HG03432 (cell line): ENCODE data around the gene ASMTL.
"Not testable (repeated sequence)": the region's sequence is repeated elsewhere in the genome, so short reads cannot be mapped to it uniquely, and the experiment has no call there.

Experiments
- ATAC-seq: cut with Tn5 transposase; IDR thresholded peaks from one replicate; pipeline ENCODE4 v1.9.1; 2021; ENCODE audit warnings: mild to moderate bottlenecking, moderate library complexity; ENCODE audit not compliant: unreplicated experiment

The ASMTL gene

DNA sequence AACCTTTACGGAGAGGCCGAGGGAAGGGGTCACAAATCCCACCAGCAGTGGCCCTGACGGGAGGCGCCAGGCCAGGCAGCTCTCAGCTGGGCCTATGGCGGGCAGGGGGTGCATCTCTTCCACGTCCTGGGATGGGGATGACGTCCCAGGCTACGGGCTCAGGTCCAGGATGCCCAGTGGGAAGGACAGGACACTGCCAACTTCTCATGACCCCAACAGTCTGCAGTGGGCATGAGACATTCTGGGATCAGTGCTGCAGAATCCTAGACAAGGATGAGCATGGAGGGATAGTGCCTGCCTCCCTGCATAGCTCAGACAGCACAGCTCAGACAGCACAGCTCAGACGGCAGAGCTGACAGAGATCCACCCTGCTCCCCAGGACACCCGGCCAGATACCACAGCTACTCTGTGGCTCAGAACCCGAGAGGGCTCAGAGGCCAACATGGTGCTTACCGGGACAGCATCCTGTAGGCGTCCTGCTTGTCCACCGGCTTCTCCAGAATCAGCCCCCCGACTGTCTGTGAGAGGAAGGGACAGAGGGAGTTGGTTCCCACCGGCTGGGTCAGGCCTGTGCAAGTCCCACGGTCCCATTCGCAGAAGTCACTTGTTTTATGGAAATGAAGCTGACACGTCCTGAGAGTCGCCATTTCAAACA is 17.3 kb downstream of the ASMTL start:
- no peak for ATAC-seq

DNA sequence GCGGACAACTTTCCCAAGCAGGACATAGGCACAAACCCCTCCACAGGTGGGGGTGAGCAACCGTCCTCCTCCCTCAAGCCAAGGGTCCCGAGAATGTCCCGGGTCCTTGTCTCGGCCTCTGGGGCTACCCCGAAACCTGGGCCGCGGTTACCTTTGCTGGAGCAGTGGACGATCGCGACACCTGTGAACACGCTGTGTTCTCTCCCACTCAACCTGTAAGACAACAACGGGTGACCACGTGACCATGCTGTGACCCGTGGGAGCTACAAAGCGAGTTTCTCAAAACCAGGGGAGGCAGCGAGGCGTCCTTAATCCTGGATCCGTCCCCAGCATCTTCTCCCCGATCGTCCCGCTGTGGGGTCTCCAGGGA is 17.9 kb downstream of the ASMTL start:
- no peak for ATAC-seq

DNA sequence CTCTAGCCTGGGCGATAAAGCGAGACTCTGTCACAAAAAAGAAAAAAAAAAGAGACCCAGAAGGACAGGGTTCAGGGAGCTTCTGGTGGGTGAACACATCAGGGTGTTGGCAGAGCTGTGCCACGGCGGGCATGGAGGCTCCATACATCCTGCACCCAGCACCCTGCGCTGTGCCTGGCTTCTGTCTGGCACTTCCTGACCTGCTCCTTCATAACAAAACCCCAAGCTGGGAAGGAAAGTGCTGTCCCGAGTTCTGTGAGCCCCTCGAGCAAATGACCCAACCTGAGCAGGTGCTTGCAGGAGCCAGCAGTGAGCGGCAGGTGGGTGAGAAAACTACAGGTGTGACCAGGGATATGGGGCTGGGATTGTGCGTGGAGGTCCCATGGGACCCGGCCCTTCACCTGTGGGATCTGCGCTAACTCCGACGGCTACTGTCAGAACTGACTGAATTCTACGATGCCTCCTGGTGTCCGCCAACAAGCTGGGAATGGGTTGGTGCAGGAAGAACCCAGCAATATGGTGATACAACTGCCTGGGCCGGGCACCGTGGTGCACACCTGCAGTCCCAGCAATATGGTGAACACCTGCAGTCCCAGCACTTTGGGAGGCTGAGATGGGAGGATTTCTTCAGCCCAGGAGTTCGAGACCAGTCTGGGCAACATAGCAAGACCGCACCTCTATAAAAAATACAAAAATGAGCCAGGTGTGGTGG is 18.9 kb downstream of the ASMTL start:
- no peak for ATAC-seq

DNA sequence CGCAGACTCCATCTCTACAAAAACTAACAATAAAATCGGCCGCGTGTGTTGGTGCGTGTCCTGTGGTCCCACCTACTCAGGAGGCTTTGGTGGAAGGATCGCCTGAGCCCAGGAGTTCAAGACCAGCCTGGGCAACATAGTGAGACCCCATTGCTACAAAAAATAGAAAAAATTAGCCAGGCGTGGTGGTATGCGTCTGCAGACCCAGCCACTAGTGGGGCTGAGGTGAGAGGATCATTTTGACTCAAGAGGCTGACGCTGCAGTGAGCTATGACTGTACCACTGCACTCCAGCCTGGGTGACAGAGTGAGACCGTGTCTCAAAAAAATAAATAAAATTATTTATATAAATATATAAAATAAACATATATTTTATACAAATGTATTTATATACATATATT is 22.3 kb downstream of the ASMTL start:
- no peak for ATAC-seq

DNA sequence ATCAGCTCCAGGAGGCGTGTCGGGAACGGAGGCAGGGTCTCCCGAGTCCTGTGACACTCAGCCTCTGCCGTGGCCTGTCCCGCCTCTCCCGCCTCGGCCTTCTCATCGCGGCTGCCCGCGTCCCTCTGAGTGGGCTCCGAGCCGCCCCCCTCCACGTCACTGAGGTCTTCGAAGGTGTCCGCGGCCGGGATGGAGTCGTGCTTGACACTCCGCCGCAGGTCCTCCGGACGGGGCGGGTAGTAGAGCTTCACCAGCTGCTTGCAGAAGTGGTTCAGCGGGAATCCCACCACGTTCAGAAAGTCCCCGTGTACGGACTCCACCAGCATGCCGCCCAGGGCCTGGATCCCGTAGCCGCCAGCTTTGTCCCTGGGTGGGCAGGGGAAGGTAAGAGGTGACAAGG is 25.0 kb downstream of the ASMTL start:
- no peak for ATAC-seq

DNA sequence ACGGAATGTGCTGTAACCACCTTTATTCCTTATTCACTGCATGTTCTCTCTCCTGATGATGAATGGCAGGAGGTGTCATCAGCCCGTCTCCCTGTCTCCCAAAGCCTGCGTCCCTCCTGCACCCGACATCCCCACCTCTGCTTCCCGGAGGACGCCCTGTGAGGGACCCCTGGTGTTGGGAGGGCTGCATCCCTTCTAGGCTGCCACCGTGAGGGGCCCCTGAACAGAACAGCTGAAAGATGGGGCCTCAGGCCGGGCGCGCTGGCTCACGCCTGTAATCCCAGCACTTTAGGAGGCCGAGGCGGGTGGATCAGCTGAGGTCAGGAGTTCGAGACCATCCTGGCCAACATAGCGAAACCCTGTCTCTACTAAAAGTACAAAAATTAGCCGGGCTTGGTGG is 26.4 kb downstream of the ASMTL start:
- not testable (repeated sequence) for ATAC-seq

DNA sequence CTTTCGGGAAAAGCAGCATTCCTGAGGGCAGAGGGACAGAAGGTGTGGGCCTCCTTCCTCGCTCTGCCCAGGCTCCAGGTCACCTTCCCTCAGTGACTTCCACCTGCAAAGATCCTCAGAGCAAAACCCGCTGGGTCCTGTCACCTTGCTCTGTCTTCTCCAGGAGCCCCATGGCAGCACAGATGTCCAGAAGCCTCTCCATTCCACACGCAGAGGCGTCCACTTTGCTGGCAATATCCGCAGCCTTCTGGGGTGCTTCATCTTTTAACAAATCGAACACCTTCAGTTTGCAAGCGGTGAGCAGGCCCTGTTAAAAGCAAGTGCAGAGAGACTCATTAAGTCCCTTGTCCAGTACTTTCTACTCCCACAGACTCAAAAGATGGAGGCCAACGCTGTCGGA is 27.3 kb downstream of the ASMTL start:
- ATAC-seq = no peak

DNA sequence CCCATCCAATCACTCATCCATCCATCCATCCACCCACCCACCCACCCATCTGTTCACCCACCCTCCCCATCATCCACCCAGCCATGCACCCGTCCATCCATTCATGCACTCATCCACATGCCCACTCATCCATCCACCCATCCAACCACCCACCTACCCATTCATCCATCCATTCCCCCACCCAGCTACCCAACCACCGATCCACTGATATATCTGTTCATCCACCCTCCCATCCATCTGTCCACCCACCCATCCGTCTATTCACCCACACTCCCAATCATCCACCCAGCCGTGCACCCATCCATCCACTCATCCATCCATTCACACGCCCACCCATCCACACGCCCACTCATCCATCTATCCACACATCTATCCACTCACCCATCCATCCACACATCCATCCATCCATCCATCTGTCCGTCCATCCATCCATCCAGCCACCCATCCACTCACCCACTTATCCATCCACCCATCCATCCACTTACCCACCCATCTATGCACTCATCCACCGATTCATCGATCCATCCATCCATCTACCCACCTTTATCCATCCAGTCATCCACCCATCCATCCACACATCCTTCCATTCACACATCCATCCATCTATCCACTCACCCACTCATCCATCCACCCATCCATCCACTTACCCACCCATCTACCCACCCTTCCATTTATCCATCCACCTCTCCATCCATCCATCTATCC is 28.4 kb downstream of the ASMTL start:
- no peak for ATAC-seq

DNA sequence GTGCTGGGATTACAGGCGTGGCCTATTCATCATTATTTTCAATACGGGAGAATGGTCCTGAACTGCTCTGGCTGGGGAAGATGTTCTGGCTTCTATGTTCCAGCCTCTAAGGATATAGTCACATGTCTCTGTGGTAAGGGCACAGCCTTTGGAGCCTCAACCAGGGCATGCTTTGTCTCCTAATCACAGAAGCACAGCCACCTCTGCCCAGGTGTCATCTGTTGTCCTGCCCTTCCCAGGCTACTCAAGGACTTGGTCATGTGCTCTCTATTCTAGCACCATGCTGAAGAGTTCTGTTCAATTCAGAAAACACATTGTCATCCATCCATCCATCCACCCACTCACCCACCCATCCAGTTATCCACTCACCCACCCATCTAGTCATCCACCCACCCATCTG is 29.5 kb downstream of the ASMTL start:
- no peak for ATAC-seq

DNA sequence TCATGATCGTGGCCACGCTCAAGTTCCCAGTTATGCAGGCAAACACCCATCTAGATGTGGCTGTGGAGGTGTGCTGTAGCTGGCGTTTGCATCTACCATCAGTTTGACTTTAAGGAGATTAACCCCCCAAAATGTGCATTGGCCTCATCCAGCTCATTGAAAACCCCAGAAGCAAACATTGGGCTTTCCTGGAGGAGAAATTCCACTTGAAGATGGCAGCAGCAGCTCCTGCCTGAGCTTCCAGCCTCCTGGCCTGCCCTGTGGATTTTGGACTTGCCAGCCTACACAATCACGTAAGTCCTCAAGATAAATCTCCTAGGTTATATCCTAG is 30.6 kb downstream of the ASMTL start:
- ATAC-seq = no peak

DNA sequence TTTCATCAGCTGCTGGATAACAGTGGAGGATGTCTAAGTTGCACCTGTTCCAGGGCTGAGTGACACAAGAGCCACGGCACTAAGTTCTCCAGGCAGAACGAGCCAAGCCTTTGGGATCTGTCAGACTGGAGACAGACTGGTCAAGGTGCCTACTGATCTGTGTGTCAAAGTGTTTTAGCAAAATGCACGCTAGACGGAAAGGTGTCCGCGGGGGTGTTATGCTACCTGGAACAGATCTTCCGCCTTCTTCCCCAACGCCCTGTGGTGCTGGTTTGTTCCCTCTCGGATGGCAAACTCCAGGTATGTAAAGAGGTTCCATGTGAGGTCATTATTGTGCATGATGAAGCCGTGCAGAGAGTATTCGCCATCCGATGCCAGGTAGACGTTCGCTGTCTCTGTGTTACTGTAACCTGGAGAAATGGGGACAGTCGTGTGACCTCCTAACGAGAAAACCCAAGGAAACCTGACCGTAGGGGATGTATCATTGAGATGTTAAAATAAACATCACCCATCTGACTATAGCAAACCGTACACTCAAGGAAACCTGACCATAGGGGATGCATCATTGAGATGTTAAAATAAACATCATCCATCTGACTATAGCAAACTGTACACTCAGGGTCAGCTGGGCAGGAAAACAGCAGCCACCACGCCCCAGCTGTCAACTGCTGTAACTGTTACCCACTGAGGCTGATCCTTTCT is 31.1 kb downstream of the ASMTL start:
- ATAC-seq = no peak

DNA sequence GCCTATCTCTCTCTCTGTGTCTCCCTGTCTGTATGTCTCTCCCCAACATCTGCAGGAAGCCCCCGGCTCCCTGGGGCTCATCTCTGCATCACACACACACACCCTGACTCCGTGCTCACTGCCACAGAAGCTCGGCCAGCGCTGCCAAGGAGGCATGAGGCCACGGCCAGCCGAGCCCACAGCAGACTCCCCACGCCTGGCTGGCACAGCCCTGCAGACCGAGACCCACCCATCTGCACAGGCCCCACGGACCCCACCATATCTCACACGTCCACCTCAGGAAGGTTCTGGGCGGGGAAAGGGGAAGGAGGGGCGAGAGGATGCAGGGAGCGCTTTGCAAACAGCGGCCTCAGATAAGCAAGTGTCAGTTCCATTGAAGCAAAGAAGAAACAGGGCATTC is 32.3 kb downstream of the ASMTL start:
- ATAC-seq = no peak

DNA sequence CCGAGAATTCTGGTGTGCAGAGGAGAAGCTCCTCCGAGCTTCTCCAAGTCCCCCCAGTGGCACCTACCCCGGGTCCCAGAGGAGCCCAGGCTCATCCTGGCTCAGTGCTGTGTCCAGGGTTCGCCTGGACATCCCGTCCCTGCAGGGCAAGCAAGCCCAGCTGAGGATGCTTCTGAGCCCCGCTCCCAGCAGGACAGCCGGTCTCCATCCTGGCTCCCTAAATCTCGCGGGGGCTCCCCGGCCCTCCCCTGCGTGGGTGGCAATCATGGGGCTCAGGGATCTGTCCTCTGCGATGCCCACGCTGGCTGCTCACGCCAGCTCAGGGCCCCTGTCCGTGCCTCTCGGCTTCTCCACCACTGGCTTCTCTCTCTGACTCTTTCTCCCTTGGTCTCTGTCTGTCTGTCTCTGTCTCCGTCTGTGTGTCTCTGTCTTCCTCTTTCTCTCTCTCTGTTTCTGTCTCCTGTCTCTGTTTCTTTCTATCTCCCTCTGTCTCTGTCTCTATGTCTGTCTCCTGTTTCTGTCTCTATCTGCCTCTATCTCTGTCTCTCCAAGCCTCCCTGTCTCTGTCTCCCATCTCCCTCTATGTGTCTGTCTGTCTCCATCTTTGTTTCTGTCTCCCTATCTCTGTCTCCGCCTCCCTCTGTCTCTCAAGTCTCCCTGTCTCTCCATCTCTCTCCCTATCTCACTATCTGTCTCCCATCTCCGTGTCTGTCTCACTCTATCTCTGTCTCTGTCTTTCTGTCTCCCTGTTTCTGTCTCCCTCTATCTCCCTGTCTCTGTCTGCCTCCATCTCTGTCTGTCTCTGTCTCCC is 33.0 kb downstream of the ASMTL start:
- ATAC-seq = no peak

DNA sequence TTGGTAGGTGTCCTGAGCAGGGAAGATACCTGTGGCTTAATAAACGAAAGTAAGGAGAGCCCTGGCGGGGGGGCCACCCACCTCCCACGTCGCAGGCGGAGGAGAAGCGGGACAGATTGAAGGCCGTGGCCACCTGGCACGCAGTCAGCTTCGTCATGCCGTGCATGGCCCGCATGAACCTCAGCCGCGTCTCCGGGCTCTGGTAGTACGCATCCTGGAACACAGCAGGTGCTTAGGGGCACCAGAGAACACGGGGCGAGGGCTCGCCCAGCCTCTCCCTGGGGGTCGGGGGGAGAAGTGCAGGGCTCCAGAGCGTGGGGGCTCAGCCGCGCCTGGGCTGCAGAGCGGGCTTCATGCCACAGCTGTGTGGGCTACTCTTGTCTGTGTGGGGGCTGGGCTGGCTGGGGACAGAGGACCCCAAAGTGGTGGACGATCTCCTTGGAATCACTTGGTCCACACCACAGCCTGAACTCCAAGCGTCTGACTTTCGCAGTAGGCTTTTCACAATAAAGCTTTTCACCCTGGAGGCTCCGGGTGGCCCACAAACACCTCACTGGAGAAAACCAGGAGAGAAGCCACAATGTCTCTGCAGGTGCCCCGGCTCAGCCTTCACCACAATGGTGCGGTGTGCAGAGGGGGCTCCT is 33.7 kb downstream of the ASMTL start:
- ATAC-seq = no peak

DNA sequence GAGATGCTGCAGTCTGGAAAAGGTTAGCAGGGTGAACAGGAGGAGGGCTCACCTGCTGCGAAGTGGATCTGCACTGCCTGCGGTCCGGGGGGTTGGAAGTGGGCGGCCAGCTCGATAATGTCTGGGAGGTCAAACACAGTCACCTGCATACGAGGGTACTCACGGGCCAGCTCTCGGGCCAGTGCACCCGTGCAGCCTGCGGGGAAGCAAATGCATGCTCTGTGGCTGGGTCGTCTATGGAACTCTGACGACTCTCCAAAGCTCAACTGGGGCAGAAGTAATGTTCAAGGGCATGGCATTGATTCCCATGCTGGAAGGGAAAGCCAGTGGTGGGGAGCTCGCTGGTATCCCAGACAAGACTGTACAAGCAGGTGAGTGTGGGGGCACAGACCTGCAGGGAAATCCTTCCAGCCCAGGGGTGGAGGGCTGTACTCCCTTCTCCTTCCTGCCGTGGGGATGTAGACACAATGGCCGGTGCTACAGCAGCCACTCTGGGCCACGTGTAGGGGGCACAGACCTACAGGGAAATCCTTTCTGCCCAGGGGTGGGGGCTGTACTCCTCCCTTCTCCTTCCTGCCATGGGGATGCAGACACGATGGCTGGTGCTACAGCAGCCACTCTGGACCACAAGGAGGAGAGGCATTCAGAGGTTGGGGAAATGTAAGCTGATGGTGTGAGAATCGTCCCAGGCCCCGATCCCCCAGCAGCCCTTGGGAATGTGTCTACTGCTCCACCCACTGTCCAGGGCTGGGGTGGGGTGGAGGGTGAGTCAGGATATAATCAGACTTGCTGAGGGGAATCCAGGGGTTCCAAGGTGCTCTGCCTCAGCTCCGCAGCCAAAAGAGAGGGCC is 34.6 kb downstream of the ASMTL start:
- ATAC-seq = no peak

DNA sequence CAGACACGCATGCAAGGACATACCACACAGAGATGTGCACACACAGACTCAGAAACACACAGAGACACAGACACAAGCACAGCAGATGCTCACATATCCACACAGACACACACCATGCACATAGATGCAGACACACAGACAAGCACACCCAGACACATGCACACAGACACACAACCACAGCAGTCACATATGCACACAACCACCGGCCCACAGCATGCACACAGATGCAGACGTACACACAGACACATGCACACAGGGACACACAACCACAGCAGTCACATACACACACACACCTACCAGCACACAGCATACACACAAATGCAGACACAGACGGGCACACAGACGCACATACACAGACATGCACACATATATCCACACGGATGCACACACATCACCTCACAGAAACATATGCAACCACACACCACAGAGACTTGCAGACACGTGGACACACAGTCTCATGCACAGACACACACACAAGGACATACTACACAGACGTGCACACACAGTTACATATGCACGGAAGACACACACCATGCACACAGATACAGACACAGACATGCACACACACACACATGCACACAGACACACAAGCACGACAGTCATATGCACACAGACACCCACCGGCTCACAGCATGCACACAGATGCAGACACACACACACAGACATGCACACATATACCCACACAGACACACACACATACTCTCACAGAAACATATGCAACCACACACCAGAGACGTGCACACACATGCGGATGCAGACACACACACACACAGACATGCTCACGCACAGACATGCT is 35.5 kb downstream of the ASMTL start:
- no peak for ATAC-seq

DNA sequence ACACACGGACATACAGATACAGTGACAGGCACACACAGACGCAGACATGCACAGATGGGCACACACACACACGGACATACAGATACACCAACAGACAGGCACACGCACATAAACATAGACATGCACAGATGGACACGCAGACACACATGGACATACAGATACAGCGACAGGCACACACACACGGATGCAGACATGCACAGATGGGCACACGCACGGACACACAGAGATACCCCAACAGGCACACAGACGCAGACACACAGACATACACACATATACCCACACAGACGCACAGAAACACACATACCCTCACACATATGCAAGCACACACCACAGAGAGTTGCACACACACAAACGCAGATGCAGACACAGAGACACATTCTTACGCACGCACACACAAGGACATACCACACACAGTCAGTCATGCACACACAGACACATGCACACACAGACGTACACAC is 36.4 kb downstream of the ASMTL start:
- no peak for ATAC-seq

DNA sequence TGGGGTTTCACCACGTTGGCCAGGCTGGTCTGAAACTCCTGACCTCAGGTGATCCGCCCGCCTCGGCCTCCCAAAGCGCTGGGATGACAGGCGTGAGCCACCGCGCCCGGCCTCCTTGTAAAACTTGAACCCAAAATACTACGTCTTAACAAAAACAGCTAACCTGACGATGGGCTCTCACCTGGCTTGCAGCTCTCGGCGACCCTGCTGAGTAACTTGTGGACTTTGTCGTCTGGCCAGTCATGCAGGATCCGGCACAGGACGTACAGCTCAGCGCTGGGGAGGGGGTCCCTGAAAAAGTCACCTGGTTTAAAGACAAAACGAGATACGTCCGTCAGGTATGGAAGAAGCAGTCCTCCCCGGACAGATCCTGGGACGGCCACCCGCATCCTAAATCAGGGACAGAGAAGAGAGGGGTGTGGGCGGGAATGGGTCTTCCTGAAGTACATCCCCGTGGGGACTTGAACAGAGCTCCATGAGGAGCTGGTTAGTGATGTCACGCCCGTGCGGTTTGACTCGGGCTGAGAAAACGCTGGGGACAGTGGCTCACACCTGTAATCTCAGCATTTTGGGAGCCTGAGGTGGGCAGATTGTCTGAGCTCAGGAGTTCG is 40.1 kb downstream of the ASMTL start:
- ATAC-seq = no peak
